HG02852 (cell line): ENCODE results near the gene SNF8.
A peak's percentile ranks its signal among the peaks of the same experiment; 100 is the strongest.

Experiments
- ATAC-seq: cut with Tn5 transposase; IDR thresholded peaks from one replicate; pipeline ENCODE4 v1.9.1; 2021; ENCODE audit warnings: mild to moderate bottlenecking, moderate library complexity; ENCODE audit not compliant: unreplicated experiment

Gene SNF8

DNA sequence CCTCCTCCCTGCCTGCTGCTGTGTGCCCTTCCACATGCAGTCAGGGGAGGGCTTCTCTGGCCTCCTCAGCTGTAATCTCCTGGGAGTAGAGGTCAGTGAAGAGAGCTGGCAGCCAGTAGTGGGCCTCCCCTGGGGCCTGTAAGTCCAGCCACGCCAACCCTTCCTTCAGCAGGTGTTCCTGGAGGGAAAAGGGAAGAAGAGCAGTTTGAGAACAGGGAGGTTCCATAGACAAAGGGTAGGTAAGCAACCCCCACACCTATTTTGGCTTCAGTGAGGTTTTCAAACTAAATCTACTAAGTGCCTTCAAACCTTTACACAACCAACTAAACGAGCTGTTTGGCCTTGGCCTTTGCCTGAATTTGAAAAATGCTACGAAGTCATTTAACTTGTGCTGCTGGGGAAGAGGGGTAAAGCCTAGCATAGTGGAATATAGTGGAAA, 14.2 kb downstream of the SNF8 start:
- ATAC-seq: no peak

DNA sequence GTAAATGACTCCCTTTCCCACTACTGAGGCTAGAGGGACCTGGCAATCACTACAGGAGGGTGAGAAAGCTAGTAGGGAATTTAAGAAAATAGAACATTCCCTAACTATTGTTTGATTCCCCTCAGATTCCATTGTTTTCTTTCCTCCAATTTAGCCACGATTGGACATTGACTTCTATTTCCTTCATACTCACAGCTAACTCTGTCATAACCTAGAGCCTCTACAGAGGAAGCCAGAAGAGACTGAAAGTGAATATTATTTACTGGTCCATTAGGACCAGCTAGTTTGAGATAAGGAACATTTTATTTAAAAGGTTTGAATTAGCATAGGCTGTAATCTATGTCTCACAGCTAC, 14.9 kb downstream of the SNF8 start:
- ATAC-seq: no peak

DNA sequence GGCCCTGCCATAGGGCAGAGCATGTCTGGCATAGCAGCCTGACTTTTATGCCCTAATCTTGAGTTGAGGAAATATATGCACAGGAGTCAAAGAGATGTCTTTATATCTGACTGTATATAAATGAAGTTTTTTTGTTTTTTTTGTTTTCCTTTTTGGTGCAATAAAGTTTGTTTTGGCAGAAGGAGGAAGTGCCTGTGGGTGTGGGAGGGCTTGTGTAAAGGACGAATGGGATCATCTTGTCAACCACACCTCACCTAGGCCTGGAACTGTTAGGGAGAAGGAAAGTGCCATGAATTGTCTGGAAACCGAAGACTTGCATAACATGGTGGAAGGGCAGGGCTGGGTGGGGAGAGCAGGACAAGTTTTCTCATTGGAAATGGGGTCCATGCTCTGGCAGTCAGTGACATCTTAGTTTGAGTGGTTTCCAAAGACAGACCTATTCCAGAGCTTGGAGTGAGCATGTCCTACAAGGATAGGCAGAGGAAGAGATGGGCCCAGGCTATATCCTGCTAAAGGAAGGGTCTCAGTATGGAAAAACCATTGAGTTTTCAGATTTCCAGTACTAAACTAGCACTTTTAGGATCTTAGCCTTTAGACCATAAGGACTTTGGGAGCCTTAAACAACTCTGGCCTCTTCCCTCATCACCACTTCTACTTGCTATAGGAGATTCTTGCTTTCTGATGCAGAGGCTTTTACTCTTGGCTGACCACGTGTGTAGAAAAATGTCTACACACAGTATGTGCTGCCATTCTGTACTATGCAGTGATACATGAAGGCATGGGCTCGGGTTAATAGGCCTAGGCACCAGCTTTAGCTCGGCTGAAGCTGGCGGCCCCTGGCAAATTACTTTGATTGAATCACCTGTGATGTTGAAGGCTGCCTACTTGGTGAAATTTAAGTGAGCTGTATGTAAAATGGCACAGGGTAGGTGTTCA, 15.5 kb downstream of the SNF8 start:
- no peak for ATAC-seq

DNA sequence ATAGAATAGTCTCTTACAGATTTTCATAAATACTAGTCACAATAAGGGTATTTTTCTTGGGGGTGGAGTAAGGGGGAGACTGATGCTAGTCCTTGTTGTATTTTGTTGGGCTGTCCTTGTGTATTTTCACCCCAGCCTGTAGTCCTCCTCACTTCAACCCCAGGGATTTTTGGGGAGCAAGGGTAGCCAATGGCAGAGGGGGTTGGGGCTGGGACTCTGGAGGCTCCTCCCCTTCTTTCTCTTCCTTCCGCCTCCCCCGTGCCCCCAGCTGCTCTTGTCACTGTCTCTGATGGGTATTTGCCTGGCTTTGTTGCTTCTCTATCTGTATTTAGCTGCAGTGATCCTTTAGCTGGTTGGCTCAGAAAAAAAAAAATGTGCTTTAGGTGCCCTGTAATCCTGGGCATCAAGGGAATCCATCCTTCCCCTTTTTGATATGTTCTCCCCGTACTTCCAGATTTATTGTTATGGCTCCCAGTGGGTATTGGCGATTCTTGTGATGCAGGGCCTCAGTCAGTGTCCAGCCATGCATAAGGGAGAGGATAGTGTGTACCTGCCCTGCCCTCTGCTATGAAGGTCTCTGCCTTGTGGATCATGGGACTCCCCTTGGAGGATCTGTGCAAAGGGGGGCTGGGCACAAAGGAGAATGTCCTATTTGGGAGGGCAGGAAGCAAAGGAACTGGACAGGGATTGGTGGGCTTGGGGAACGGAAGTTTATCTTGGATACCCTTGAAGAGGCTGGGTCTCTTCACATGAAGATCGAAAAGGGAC, 16.5 kb downstream of the SNF8 start:
- no peak for ATAC-seq

DNA sequence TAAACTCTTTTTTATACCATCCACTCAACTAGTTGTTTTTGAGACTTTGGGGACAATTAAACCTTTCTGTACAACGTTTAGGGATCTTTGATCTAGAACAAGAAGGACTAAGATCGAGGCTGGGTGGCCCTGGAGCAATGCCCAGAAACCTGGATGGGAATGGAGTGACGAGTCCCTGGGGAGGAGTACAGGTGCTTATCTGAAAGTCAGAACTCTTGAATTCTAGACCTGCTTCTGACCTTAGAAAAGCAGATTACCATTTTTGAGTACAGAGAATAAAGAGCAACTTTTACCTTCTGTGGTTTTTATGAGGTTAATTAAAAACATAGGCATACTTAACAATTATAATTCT, 18.7 kb downstream of the SNF8 start:
- no peak for ATAC-seq

DNA sequence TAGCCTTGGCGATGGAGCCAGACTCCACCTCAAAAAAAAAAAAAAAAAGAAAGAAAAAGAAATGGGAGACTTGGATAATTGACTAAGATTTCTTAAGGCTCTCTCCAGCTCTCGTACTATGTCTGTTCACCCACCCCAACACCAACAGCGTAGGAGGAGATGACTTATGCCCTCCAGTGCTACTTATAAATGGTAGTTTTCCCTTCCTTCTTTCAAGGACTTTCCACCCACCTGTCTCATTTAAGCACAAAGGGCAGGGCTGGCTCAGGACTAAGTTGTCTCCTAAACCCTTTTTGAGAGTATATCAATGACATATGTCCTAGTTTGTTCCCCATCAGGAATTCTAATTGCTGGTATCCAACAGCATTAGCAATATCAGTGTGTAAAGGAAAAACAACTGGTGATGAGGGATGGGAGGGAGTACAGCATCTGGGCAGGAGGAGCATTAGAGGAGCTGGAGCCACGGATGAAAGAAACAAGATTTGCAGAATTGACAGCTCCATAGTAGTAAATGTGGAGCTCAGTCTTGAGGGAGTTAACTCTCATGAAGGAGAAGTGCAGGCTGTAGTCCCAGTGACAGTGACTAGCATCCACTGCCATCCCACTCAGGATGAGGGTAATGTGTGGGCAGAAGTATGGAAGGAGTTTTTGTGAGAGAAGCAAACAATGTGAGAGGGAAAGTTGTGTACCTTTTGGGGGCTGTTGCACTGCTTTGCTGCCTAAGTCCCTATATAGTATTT, 19.2 kb downstream of the SNF8 start:
- ATAC-seq: no peak

DNA sequence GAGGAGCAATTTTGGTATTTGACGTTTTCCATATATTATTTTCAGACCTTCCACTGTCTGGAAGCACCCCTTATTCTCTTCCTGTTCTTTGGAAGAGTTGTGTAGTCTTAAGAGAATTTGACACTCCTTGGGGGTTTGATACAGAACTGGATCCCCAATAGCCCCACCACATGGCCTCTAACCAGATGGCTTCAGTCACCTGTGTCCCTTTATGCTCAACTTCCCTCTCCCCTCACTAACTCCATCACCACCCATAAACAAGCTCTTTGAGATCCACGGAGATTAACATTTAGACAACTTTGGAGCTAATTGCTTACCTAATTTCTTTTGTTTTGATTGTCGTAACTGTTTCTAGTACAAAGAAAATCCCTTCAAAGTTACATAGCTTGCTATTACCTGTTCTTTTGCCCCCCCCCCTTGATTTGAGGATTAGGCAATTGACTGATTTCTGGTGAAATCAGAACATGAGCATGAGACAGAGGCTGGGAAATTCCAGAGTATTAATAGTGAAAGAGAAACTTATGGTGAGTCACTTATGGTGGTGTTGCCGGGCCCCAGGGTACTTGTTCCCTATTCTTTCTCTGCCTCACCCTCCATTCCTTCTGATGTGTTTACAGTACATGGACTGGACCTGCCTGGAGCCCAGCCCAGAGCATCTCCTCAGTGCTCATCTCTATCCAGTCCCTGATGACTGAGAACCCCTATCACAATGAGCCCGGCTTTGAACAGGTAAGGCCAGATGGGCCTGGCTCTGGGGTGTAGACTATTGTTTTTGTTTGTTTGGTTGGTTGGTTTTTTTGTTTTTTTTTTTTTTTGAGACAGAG, 29.0 kb downstream of the SNF8 start:
- ATAC-seq: peak; percentile 76

DNA sequence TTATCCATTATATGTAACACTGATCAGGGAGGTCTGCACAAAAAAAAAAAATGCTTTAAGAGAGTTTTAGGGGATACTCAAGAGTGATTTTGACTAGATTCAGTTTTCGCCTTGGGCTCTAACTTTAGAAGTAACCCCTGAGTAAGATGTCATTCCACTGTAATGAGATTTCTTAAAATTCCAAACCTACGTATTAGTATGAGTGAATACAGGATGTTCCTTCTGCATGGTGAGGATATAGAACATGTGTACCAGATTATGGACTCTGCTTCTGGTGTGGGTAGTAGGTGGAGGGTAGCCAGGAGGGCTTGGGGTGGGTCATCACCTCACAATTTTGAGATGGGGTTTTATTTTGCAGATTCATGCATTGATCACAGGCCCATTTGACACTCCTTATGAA, 32.2 kb downstream of the SNF8 start:
- no peak for ATAC-seq

DNA sequence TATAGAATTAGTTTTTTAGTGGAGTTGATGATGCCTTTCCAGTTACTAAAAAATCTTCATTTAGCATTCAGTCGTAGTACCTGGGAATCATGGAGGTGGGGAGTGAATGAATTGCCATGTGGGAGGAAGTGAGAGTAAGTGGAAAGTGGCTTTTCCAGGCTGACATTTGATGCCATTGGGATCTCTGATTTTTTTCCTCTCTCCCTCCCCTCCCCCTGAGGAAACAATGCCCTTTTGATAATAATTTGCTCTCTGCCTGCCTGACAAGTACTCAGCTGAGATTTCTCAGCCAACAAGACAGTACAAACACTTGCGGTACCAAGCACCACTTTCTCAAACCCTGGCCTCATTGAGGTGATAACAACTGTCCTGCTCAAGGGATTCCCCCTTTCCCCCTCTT, 34.3 kb downstream of the SNF8 start:
- no peak for ATAC-seq

DNA sequence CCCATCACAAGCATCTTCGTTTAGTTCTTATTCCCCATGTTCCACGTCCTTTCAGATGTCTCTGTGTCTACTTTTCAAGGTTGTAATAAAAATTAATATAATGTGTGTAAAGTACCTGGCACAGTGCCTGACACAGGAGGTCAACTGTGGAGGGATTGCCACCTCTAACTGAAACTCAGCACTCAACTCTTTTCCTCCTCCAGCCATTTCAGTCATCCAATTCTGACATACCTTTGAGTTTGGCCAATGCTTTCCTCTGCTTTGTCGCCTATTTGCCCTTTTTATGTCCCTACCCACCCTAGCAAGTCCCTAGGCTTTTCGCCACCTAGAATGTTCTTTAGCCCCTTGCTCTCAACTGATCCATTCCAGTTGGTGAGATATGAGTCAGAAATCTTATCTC, 34.9 kb downstream of the SNF8 start:
- ATAC-seq: no peak

DNA sequence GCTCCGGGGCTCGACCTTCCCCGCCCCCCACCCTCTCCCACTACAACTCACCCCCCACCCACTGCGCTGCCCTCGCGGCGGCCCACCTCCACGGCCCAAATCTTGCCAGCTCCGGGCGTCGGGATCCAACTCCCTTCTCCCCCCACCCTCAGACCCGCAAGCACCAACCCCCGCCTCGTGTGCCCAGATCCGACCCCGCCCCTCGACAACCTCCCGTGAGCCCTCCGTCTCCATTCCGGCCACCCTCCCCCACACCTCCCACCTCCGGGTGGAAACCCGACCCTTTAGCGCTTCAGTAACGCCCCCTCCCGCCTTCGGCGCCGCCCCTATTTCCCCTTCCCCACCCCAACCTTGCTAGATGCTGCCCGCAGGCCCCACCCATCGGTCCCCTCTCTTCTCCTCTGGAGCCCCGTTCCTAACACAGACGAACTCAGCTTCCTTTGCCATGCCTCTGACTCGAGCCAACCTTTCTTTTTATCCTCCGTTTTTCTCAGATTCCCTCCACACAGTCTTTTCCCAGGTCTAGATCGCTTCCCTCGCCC, 35.7 kb downstream of the SNF8 start:
- peak; percentile 49 for ATAC-seq

DNA sequence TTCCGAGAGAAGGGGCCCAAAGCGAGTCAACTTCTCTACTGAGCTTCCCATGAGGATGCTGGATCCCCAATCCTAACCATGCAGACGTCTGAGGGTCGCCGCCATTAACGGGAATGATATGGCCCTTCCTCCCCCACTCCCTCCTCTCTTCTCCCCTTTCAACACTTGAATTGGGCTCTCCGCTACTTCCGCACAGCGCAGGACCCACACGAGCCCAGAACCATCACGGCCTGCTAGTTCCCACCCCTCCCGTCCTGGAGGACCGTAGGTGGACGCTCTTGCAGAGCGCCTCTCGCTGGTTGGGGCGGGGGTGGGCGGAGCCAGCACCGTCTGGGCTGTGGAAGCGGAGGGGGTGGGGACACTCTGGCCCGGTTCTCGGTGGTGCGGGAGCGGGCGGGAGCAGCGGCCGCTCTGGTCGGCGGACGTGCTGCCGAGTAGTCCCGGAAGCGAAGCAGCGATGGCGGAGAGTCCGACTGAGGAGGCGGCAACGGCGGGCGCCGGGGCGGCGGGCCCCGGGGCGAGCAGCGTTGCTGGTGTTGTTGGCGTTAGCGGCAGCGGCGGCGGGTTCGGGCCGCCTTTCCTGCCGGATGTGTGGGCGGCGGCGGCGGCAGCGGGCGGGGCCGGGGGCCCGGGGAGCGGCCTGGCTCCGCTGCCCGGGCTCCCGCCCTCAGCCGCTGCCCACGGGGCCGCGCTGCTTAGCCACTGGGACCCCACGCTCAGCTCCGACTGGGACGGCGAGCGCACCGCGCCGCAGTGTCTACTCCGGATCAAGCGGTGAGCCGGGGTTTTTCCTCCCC, 36.4 kb downstream of the SNF8 start, which contains the start of gene UBE2Z:
TSS of gene UBE2Z (plus strand) at position 361 of the 797 bp plus-strand sequence. CDS start at position 458, 97 bp downstream.
- peak; percentile 79 for ATAC-seq

DNA sequence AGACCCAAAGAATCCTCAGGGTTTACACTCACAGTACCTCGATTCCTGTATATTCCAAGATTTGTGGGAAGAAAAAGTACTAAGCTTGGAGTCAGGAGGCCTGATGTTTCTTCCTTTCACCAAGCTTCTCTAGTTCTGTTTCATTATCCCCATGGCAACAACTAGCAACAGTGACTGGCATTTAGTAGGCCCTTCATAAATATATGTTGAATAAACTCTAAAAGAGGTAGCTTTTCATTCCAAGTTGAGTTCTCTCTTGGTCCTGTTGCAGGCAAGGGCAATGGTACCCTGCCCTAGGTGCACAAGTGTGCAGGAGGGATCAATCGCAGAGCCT, 37.0 kb downstream of the SNF8 start:
- no peak for ATAC-seq

DNA sequence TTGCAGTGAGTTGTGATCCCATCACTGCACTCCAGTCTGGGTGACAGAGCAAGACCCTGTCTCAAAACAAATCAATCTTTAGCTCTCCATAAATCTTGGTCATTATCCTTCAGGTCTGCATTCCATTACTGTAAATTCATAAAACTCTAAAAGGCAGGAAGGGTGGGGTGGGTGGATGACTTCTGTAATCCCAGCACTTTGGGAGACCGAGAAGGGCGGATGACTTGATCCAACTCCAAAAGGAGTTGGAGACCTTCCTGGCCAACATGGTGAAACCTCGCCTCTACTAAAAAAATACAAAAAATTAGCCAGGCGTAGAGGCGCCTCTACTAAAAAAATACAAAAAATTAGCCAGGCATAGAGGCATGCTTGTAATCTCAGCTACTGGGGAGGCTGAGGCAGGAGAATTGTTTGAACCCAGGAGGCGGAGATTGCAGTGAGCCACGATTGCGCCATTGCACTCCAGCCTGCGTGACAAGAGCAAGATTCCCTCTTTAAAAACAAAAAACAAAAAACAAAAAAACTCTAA, 38.6 kb downstream of the SNF8 start:
- no peak for ATAC-seq

DNA sequence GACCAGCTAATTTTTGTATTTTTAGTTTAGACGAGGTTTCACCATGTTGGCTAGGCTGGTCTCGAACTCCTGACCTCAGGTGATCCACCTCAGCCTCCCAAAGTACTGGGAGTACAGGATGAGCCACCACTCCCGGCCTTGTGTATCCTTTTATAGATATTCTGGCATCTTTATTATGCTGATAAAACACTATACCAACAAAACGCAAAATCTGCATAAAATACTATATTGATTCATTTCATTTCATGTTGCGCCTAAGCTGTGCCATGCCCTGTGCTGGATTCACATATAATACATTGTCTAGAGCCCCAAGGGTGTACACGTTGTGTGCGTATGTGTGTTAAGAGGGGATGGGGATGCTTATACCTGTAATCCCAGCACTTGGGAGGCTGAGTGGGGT, 40.2 kb downstream of the SNF8 start:
- ATAC-seq: no peak

DNA sequence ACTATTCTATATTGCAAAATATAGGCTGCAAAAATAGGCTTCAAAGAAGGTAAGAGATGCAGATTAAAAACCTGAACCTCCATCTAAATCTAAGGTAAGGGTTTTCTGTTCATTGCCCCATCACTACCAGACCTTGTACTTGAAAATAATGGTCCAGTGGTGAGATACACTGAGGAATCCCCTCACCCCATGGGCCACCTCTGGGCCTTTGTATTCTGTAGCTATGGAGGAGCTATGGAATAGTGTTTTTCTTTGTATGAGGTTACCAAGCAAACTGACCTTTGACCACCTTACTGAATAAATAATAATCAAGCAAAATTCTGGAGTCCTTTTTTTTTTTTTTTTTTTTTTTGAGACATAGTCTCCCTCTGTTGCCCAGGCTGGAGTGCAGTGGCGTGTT, 41.2 kb downstream of the SNF8 start:
- ATAC-seq: no peak

DNA sequence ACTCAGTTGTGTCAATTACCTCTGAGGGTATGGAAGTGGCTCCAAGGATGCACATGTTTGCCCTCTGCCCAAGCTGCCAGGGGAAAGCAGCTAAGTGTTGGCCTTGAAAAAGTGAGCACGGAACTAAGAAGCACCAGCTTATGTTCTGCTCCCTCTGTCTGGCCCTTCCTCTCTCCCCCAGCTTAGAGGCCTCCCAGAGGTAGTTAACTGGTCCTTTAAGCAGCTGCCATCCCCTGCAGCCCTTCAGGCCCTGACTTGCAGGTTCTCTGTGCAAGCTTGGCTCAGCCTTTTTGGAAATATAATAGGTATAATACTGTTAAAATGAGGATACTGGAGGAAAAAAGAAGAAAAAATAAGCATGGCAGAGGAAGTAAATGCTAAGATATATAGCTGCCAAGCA, 43.4 kb downstream of the SNF8 start:
- no peak for ATAC-seq

DNA sequence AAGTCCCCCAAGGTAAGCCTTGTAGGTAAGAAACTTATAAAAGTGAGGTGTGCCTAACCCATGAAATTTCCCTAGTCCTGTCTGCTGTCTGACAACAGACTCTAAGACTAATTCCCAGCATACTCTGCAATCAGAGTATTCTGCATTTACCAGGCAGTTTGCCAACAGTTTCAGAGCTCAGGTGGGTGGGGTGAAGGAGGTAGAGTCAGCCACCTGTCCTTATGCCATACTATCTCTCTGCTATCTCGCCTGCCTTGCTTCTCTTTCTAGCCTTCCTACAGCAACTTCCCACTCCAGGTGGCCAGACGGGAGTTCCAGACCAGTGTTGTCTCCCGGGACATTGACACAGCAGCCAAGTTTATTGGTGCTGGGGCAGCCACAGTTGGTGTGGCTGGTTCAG, 49.8 kb downstream of the SNF8 start:
- no peak for ATAC-seq
